IPS-20b (cell line): Measurements from ENCODE around the gene ARID3A.
"Not testable (repeated sequence)": the region's sequence is repeated elsewhere in the genome, so short reads cannot be mapped to it uniquely, and the experiment has no call there.

Experiments
- H3K27ac ChIP-seq: one replicate; pipeline ENCODE4 v1.5.1; 2013; ENCODE audit warnings: low read length
- H3K27me3 ChIP-seq: 2 replicates; pipeline ENCODE4 v1.6.1; 2013; ENCODE audit warnings: mild to moderate bottlenecking, low read length, inconsistent platforms; ENCODE audit not compliant: insufficient read depth
- H3K36me3 ChIP-seq: 2 replicates; pipeline ENCODE4 v1.6.1; 2013; ENCODE audit warnings: low read depth, mild to moderate bottlenecking, inconsistent platforms, low read length, moderate library complexity; ENCODE audit not compliant: insufficient read depth
- H3K4me1 ChIP-seq: 2 replicates; pipeline ENCODE4 v1.6.1; 2013; ENCODE audit warnings: mild to moderate bottlenecking, control low read depth, inconsistent platforms, low read length, moderate library complexity; ENCODE audit not compliant: insufficient read depth
- H3K4me3 ChIP-seq: 2 replicates; pipeline ENCODE4 v1.5.1; 2013; ENCODE audit warnings: mild to moderate bottlenecking, low read length, inconsistent platforms
- H3K9ac ChIP-seq: 2 replicates; pipeline ENCODE4 v1.6.1; 2013; ENCODE audit warnings: low read depth, mild to moderate bottlenecking, inconsistent platforms, low read length, moderate library complexity
- H3K9me3 ChIP-seq: 2 replicates; pipeline ENCODE4 v1.6.1; 2013; ENCODE audit warnings: mild to moderate bottlenecking, low read depth, low read length, inconsistent platforms; ENCODE audit not compliant: insufficient read depth

Gene ARID3A

DNA sequence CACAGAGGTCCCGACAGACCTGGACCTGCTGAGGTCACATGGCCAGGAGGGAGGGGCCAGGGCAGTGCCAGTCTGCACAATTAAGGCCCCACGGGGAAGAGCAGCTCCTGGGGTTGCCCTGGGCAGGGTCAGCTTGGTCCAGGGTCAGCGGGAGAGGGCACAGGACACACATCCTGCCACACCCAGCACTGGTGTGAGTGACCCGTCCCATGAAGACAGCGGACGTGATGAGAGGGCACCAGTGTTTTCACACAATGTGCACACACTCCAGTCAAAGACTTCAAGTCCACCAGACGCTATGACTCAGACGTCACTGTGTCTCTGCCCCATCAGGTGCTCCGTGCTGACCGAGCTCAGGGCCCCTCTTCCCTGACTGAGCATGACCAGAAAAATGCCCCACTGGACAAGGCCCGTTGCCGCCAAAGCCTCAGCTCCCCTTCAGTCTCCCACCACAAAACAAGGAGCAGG lies 90.8 kb downstream of the ARID3A start:
- peaks cover 9% of the 10 kb centered on the region for H3K4me1 ChIP-seq
- H3K27ac ChIP-seq = peak overlapping the region; percentile 56
- peak overlapping the region; percentile 35; the same call in 1 of the 2 replicates for H3K4me3 ChIP-seq
- no peaks in the 10 kb centered on the region for H3K27me3 ChIP-seq
- no peaks in the 10 kb centered on the region for H3K9me3 ChIP-seq
- peaks cover 30% of the 10 kb centered on the region for H3K36me3 ChIP-seq
- H3K9ac ChIP-seq = no peak overlapping the region

DNA sequence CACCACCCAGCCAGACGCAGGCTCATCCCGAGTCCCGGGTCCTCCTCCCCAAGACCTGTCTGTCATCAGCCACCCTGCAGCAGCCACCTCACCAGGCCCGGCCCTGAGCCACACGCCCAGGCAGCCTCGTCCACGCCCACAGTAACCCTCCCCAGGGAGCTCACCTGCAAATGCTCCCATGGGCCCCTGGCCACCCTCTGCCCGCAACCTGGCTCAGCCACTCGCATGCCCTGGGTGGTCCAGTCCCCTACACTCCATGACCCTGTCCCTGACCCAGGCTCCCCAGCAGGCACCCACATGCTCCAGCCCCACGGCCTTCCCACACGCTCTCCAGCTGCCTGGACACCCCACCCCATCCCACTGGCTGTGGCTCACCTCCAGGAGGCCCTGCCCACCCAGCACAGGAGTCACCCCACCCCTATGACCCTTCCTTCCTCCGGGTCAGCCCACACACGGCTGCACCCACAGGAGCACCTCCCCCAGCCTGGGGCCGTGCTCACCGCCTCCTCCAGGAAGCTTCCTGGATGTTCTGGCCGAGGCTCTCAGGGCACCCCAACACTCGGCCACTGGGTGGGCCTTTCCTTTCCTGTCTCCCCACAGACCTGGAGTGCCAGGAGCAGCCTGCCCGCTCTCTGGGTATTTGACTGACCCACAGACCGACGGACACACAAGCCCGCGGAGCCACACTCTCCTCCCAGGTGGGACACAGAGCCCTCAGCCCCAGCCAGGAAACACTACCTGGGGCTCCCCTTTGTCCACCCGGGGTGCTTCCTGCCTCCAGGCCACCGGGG lies 91.5 kb downstream of the ARID3A start:
- no peak overlapping the region; the same call in 1 of the 2 replicates for H3K9ac ChIP-seq
- H3K9me3 ChIP-seq = no peaks in the 10 kb centered on the region
- no peaks in the 10 kb centered on the region for H3K27me3 ChIP-seq
- peaks cover 23% of the 10 kb centered on the region for H3K36me3 ChIP-seq
- H3K4me1 ChIP-seq = peaks cover 9% of the 10 kb centered on the region
- H3K4me3 ChIP-seq = no peak overlapping the region
- no peak overlapping the region for H3K27ac ChIP-seq

DNA sequence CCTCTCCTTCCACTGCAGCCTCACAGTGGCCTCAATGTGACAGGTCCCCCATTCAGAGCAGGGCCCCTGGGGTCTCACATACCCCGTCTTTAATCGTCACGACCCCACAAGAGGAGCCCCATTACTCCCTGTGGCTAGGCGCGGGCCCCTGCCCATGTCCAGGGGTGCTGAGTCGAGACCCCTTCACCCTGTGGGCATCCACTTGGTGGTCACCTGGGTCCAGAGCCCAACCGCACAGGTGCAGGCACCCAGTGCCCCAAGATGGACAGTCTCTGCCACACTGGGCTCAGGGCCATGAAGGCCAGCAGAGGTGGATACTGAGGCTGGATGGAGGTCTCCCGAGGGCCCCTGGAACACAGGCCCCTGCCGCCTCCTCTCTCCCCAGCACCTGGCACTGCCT lies 92.1 kb downstream of the ARID3A start:
- Histone ChIP-seq H3K27ac (no peak overlapping the region), H3K27me3 (no peaks in the 10 kb centered on the region), H3K9ac (no peak overlapping the region; the same call in 1 of the 2 replicates), H3K4me1 (peaks cover 9% of the 10 kb centered on the region), H3K4me3 (no peak overlapping the region), H3K9me3 (no peaks in the 10 kb centered on the region), H3K36me3 (peaks cover 20% of the 10 kb centered on the region)

DNA sequence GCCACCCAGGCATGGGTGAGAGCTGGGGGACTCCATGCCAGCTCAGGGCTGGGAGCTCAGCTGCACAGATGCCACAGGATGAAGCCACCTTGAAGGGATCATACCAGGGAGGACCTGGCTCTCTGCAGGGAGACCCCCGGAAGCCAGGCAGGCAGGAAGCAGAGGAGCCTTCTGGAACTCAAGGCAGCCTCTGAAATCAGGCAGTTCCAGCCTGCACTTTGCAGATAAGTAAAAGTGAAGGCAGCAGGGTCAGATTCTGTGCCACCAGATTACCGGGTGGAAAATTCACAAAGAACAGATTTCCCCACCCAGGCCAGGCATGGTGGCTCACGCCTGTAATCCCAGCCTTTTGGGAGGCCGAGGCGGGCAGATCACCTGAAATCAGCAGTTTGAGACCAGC lies 92.6 kb downstream of the ARID3A start:
- no peaks in the 10 kb centered on the region for H3K9me3 ChIP-seq
- no peak overlapping the region for H3K27ac ChIP-seq
- no peak overlapping the region for H3K4me3 ChIP-seq
- H3K36me3 ChIP-seq = peaks cover 16% of the 10 kb centered on the region
- H3K4me1 ChIP-seq = peaks cover 9% of the 10 kb centered on the region
- no peaks in the 10 kb centered on the region for H3K27me3 ChIP-seq
- no peak overlapping the region for H3K9ac ChIP-seq

DNA sequence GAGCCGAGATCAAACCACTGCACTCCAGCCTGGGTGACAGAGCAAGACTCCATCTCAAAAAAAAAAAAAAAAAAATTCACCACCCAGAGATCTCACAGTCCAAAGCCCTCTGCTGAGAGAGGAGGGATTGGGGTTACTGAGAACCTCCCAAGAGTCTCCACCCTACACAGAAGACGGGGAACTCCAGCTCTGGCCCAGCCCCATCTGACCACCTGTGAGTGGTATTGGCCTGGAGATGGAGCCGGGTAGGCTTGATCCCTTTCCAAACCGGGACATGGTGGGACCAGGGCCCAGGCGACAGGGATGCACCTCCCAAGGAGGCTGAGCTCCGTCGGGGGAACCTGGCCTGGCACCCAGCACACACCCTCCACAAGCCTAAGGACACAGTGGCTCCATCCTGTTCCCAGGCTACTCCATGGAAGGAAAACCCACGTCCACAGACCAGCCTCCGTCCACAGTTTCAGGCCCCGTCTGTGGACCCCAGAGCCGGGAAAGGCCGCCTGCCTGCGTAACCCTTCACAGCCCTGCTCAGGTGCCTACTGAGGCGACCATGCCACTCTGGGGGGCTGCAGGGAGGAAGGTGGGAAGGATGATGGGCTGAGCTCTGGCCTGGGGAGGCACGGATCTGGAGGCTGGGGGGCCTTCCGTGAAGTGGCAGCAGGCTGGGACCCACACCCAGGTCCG lies 93.2 kb downstream of the ARID3A start:
- H3K27ac ChIP-seq = no peak overlapping the region
- peaks cover 9% of the 10 kb centered on the region; the same call in 1 of the 2 replicates for H3K36me3 ChIP-seq
- H3K4me1 ChIP-seq = peaks cover 9% of the 10 kb centered on the region
- H3K4me3 ChIP-seq = peak overlapping the region; percentile 94; the same call in 1 of the 2 replicates
- no peaks in the 10 kb centered on the region for H3K9me3 ChIP-seq
- H3K9ac ChIP-seq = peak overlapping the region; percentile 70; the same call in 1 of the 2 replicates
- no peaks in the 10 kb centered on the region for H3K27me3 ChIP-seq

DNA sequence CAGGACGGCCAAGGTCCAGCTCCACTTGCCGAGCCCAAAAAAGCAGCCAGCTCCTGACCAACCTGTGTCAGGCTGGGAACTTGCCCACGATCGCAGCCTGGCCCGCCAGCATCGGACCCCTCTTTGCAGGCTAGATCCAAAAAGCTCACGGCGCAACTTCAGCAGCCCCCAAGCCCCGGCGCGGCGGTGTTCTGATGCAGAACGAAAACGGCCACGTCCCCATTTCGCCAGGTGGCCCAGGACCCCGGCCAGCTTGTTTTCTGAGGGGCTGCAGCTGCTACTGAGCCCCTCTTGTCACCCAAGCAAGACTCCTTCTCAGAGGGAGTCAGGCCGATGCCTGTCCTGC lies 93.8 kb downstream of the ARID3A start:
- H3K27me3 ChIP-seq = no peaks in the 10 kb centered on the region
- H3K4me3 ChIP-seq = peak overlapping the region; percentile 94
- H3K27ac ChIP-seq = peak overlapping the region; percentile 14
- 0 out of 2 replicates have a peak, but pooled peaks cover 7% of the 10 kb centered on the region for H3K36me3 ChIP-seq
- H3K9me3 ChIP-seq = no peaks in the 10 kb centered on the region
- peaks cover 9% of the 10 kb centered on the region for H3K4me1 ChIP-seq
- peak overlapping the region; percentile 70; the same call in 1 of the 2 replicates for H3K9ac ChIP-seq

DNA sequence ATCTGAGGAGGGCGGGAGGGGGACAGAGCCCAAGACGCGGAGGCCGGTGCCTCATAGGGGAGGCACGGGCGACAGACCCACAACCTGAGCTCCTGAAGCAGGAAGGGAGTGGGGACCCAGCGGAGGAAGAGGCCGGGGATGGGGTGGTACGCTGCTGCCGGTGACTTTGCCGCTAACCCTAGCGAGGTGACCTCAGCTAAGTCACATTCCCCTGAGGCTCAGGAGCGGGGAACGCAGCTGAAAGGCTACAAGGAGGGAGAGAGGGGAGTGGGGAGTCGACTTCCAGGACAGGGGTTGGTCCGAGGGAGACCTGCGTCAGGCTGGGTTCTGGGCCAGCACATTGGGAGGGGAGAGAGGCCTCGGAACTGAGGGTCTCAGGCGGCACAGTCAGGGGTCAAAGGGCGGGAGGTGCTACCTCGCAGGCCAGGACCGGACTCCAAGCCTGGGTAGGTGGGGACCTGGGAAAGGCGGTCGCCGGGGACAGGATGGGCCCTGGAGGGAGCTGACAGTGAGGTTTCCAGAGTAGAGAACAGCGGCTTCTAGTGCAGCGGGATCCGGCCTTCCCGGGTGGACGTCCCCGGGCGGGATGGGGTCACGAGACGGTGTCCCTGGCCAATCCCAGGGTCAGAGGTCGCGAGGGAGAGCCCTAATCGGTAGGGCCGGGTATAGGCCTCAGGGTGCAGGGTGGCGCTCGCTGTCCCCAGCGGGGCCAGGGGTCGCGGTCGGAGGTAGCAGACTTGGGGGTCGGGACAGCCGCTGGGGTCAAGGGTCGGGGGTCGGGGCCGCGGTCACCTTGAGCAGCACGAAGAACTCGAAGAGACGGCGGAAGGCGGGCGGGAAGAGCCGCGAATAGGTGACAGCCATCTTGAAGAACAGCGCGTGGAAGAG lies 94.4 kb downstream of the ARID3A start:
- H3K9me3 ChIP-seq = no peaks in the 10 kb centered on the region
- H3K4me3 ChIP-seq = peak overlapping the region; percentile 94
- peaks cover 9% of the 10 kb centered on the region for H3K4me1 ChIP-seq
- no peaks in the 10 kb centered on the region for H3K27me3 ChIP-seq
- H3K9ac ChIP-seq = peak overlapping the region; percentile 70
- H3K27ac ChIP-seq = peak overlapping the region; percentile 14
- H3K36me3 ChIP-seq = 0 out of 2 replicates have a peak, but pooled peaks cover 7% of the 10 kb centered on the region

DNA sequence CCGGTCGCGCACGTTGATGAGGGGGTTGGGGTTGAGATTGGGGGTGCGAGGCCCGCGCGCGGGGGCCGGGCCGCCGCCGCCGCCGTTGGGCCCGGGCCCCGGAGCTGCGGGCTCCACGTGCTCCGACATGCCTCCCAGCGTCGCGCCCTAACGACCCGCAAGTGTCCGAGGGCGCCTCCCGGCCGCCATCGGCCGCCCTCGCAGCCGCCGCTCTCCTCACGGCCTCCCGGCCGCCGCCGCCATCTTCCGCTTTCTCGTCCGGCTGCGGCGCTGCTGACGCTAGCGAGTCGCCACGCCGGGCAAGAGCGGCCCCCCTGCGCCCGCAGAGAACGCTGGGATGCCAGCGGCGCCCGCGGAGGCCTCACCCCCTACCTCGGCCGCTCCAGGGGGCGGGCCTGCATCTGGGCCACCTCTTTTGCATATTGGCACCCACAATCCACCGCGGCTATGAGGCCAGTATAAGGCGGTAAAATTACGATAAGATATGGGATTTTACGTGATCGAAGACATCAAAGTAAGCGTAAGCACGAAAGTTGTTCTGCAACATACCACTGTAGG lies 95.1 kb downstream of the ARID3A start, which contains the start of gene TMEM259:
Gene TMEM259 (minus strand): TSS at position 256 of the 558 bp plus-strand sequence. CDS start 127 bp downstream, at position 129.
- peak within 1 kb of the TSS; percentile 70 for H3K9ac ChIP-seq
- 0 out of 2 replicates have a peak, but pooled peaks cover 7% of the 10 kb centered on the region for H3K36me3 ChIP-seq
- peak within 1 kb of the TSS; percentile 94 for H3K4me3 ChIP-seq
- no peaks in the 10 kb centered on the region for H3K27me3 ChIP-seq
- peak within 1 kb of the TSS; percentile 99 for H3K27ac ChIP-seq
- peaks cover 9% of the 10 kb centered on the region for H3K4me1 ChIP-seq
- no peaks in the 10 kb centered on the region for H3K9me3 ChIP-seq

DNA sequence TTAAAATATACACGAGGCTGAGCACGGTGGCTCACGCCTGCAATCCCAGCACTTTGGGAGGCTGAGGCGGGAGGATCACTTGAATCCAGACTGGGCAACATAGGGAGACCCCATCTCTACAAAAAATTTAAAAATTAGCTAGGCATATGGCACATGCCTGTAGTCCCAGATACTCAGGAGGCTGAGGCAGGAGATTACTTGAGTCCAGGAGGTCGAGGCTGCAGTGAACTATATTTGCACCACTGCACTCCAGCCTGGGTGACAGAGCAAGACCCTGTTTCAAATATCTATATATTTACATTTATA lies 98.0 kb downstream of the ARID3A start:
- not testable (repeated sequence) for H3K9ac ChIP-seq, H3K27ac ChIP-seq, H3K36me3 ChIP-seq, H3K4me1 ChIP-seq, H3K4me3 ChIP-seq, H3K9me3 ChIP-seq, H3K27me3 ChIP-seq

DNA sequence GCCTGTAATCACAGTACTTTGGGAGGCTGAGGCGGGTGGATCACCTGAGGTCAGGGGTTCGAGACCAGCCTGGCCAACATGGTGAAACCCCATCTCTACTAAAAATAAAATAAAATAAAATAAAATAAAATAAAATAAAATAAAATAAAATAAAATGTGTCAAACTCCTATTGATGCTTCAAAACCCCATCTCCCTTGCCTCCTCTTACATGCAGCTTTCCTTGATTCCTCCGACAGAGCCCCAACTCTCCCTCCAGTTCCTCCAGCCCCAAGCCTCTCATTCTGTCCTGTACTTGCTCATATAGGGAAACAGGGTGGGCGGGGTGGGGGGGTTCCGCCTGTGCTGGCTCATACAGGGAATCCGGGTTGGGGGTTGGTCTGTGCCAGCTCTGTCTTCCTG lies 99.2 kb downstream of the ARID3A start:
- H3K9ac ChIP-seq, H3K4me1 ChIP-seq, H3K9me3 ChIP-seq, H3K4me3 ChIP-seq, H3K27ac ChIP-seq, H3K27me3 ChIP-seq: not testable (repeated sequence)
- peaks cover 13% of the 10 kb centered on the region for H3K36me3 ChIP-seq
